ENCODE measurements around the gene ITPR2.
"Not testable (repeated sequence)": the region's sequence is repeated elsewhere in the genome, so short reads cannot be mapped to it uniquely, and the experiment has no call there.

Gene ITPR2

GRCh38 chr12:26730481-26731350 lies 102.3 kb downstream of the ITPR2 start:
- DNase-seq (ENCODE audit: low read depth) = no peak

- DNase-seq (ENCODE audit: low read depth) = not testable (repeated sequence)
Measured at GRCh38 chr12:26729137-26729671, 103.8 kb downstream of the ITPR2 start.

GRCh38 chr12:26728205-26729050 lies 104.6 kb downstream of the ITPR2 start:
- no peak for DNase-seq (ENCODE audit: low read depth)

GRCh38 chr12:26727482-26728204 lies 105.4 kb downstream of the ITPR2 start:
- no peak for DNase-seq (ENCODE audit: low read depth)

GRCh38 chr12:26726956-26727355 lies 106.0 kb downstream of the ITPR2 start:
- DNase-seq (ENCODE audit: low read depth) = no peak

- no peak for DNase-seq (ENCODE audit: low read depth)
Measured at GRCh38 chr12:26725276-26725916, 107.6 kb downstream of the ITPR2 start.

- DNase-seq (ENCODE audit: low read depth) = no peak
Measured at GRCh38 chr12:26724309-26724702, 108.7 kb downstream of the ITPR2 start.

- no peak for DNase-seq (ENCODE audit: low read depth)
Measured at GRCh38 chr12:26723379-26724308, 109.3 kb downstream of the ITPR2 start.

- DNase-seq (ENCODE audit: low read depth) = no peak
Measured at GRCh38 chr12:26721800-26722199, 111.2 kb downstream of the ITPR2 start.

GRCh38 chr12:26719852-26720251 lies 113.1 kb downstream of the ITPR2 start:
- DNase-seq (ENCODE audit: low read depth) = no peak

- DNase-seq (ENCODE audit: low read depth) = no peak
Measured at GRCh38 chr12:26717757-26718156, 115.2 kb downstream of the ITPR2 start.

GRCh38 chr12:26715232-26715631 lies 117.8 kb downstream of the ITPR2 start:
- DNase-seq (ENCODE audit: low read depth) = no peak

- no peak for DNase-seq (ENCODE audit: low read depth)
Measured at GRCh38 chr12:26713885-26714383, 119.1 kb downstream of the ITPR2 start.

GRCh38 chr12:26712892-26713291 lies 120.1 kb downstream of the ITPR2 start:
- DNase-seq (ENCODE audit: low read depth) = no peak

- no peak for DNase-seq (ENCODE audit: low read depth)
Measured at GRCh38 chr12:26711569-26711968, 121.4 kb downstream of the ITPR2 start.

- no peak for DNase-seq (ENCODE audit: low read depth)
Measured at GRCh38 chr12:26711072-26711471, 121.9 kb downstream of the ITPR2 start.

- DNase-seq (ENCODE audit: low read depth) = no peak
Measured at GRCh38 chr12:26705851-26706250, 127.1 kb downstream of the ITPR2 start.

GRCh38 chr12:26704684-26705460 lies 128.1 kb downstream of the ITPR2 start:
- DNase-seq (ENCODE audit: low read depth) = no peak

- DNase-seq (ENCODE audit: low read depth) = no peak
Measured at GRCh38 chr12:26704214-26704613, 128.8 kb downstream of the ITPR2 start.

Data from fibroblast of the conjunctiva (primary cell).